Liver (tissue), 9 donors: ENCODE measurements around the gene MTHFD1L. TPM values are rescaled to one million over a fixed set of nuclear protein-coding genes. Genes with fewer than 3 reads are reported as not detected.
"Not testable (repeated sequence)": the region's sequence is repeated elsewhere in the genome, so short reads cannot be mapped to it uniquely, and the experiment has no call there.

Source experiments
- DNase-seq: peaks from one replicate; pipeline ENCODE4 v3.0.0-alpha.2; 2017; ENCODE audit warnings: low spot score
- H3K27ac ChIP-seq, 2 donors: one replicate each; pipeline ENCODE4 v1.7.0; 2013; ENCODE audit warnings: inconsistent platforms in 2 of 2, low read length in 2 of 2, control low read depth in 1 of 2, low read depth in 1 of 2, mild to moderate bottlenecking in 1 of 2
- H3K27me3 ChIP-seq, 4 donors: one replicate each; pipeline versions ENCODE4 v1.6.1 to v1.7.0; 2013; ENCODE audit warnings: low read length in 3 of 4, inconsistent platforms in 1 of 4, mild to moderate bottlenecking in 1 of 4, moderate library complexity in 1 of 4; ENCODE audit not compliant: control insufficient read depth in 4 of 4, insufficient read depth in 4 of 4
- H3K36me3 ChIP-seq, 4 donors: one replicate each; pipeline versions ENCODE4 v1.6.1 to v1.7.0; 2013; ENCODE audit warnings: low read length in 3 of 4, mild to moderate bottlenecking in 3 of 4, low read depth in 1 of 4, moderate library complexity in 1 of 4; ENCODE audit not compliant: control insufficient read depth in 4 of 4, insufficient read depth in 3 of 4
- H3K4me1 ChIP-seq, 4 donors: one replicate each; pipeline versions ENCODE4 v1.6.1 to v1.7.0; 2013; ENCODE audit warnings: low read length in 3 of 4, mild to moderate bottlenecking in 3 of 4, moderate library complexity in 1 of 4; ENCODE audit not compliant: control insufficient read depth in 4 of 4, insufficient read depth in 4 of 4
- H3K4me3 ChIP-seq, 3 donors: one replicate each; pipeline versions ENCODE4 v1.6.1 to v1.7.0; 2013; ENCODE audit warnings: low read length in 3 of 3, control low read depth in 1 of 3, low read depth in 1 of 3, mild to moderate bottlenecking in 1 of 3
- H3K9ac ChIP-seq, 2 donors: one replicate each; pipeline ENCODE4 v1.7.0; 2013; ENCODE audit warnings: low read length in 2 of 2, mild to moderate bottlenecking in 2 of 2, moderate library complexity in 2 of 2, control low read depth in 1 of 2, low read depth in 1 of 2
- H3K9me3 ChIP-seq, 4 donors: one replicate each; pipeline versions ENCODE4 v1.6.1 to v1.7.0; 2013; ENCODE audit warnings: low read length in 3 of 4; ENCODE audit not compliant: control insufficient read depth in 4 of 4
- EGR1 ChIP-seq, 2 donors: IDR thresholded peaks; 2 replicates each; pipeline ENCODE4 v1.6.1; 2016 to 2018; ENCODE audit warnings: antibody characterized with exemption in 2 of 2, low read depth in 2 of 2
- FOXA2 ChIP-seq: IDR thresholded peaks from 2 replicates; pipeline ENCODE4 v1.6.1; 2016; ENCODE audit warnings: antibody characterized with exemption
- GABPA ChIP-seq, 2 donors: IDR thresholded peaks in 1 of 2; conservative IDR thresholded peaks in 1 of 2; 2 replicates each; pipeline ENCODE4 v1.6.1; 2016; ENCODE audit warnings: antibody characterized with exemption in 2 of 2, mild to moderate bottlenecking in 1 of 2, moderate library complexity in 1 of 2
- HNF4A ChIP-seq, 2 donors: conservative IDR thresholded peaks; 2 replicates each; pipeline ENCODE4 v1.6.1; 2016; ENCODE audit warnings: antibody characterized with exemption in 2 of 2, mild to moderate bottlenecking in 2 of 2
- HNF4G ChIP-seq: IDR thresholded peaks from 2 replicates; pipeline ENCODE4 v1.6.1; 2016; ENCODE audit warnings: antibody characterized with exemption
- JUND ChIP-seq, 2 donors: IDR thresholded peaks; 2 replicates each; pipeline ENCODE4 v1.6.1; 2016; ENCODE audit warnings: antibody characterized with exemption in 2 of 2
- NR2F2 ChIP-seq: IDR thresholded peaks from 2 replicates; pipeline ENCODE4 v1.6.1; 2016; ENCODE audit warnings: antibody characterized with exemption
- RAD21 ChIP-seq, 2 donors: IDR thresholded peaks; 2 replicates each; pipeline ENCODE4 v1.6.1; 2016; ENCODE audit warnings: antibody characterized with exemption in 2 of 2, mild to moderate bottlenecking in 2 of 2
- RXRA ChIP-seq, 2 donors: IDR thresholded peaks; 2 replicates each; pipeline ENCODE4 v1.6.1; 2017 to 2018; ENCODE audit warnings: antibody characterized with exemption in 2 of 2, mild to moderate bottlenecking in 1 of 2
- SP1 ChIP-seq: IDR thresholded peaks from 2 replicates; pipeline ENCODE4 v1.6.1; 2018; ENCODE audit warnings: antibody characterized with exemption, mild to moderate bottlenecking
- YY1 ChIP-seq: IDR thresholded peaks from 2 replicates; pipeline ENCODE4 v1.6.1; 2016; ENCODE audit warnings: antibody characterized with exemption, mild to moderate bottlenecking
- WGBS: extraction: QIAGEN DNeasy Blood & Tissue Kit; methylation state at CpG from one replicate; pipeline ENCODE4 v1.1.7; 2013; 5-methylcytosine and 5-hydroxymethylcytosine counted together
- polyA plus RNA-seq, 2 donors: library from polyadenylated mRNA; stranded (reverse) in 1 of 2; unstranded in 1 of 2; fragments of 200-250 nt in 1 of 2; fragments of >200 nt in 1 of 2; fragmentation: Nextera tagmentation in 1 of 2; extraction: Ambion mirVana in 1 of 2; gene quantifications; one replicate each; pipeline versions ENCODE4 v1.2.1 to v1.2.3, GENCODE V29; 2013 to 2015
- total RNA-seq, 2 donors: library from RNA; depleted of rRNA; stranded (reverse); fragments of >200 nt; gene quantifications; one replicate each; pipeline ENCODE4 v1.2.3, GENCODE V29; 2014
- TF ChIP-seq, protein P1 (sequence below): IDR thresholded peaks from 2 replicates; pipeline ENCODE4 v1.6.1; 2016; ENCODE audit warnings: antibody characterized with exemption, mild to moderate bottlenecking
- TF ChIP-seq, protein P2 (sequence below): IDR thresholded peaks from 2 replicates; pipeline ENCODE4 v1.6.1; 2016; ENCODE audit warnings: antibody characterized with exemption
- TF ChIP-seq, protein P3 (sequence below): fragments of 150-350 bp; IDR thresholded peaks from 2 replicates; pipeline ENCODE4 v1.5.1; 2017; ENCODE audit warnings: improper control_type of control experiment, low read depth, low read length; ENCODE audit not compliant: missing input control
- TF ChIP-seq, protein P4 (sequence below): IDR thresholded peaks from 2 replicates; pipeline ENCODE4 v1.6.1; 2016; ENCODE audit warnings: antibody characterized with exemption
- TF ChIP-seq, protein P5 (sequence below): IDR thresholded peaks from 2 replicates; pipeline ENCODE4 v1.6.1; 2016; ENCODE audit warnings: antibody characterized with exemption
- donor health status: healthy.
- donor health status: healthy.
- donor health status: healthy.
- donor health status: healthy.
- donor health status: healthy.

Gene MTHFD1L
- total and polyA plus RNA-seq, 4 donors = 2.0 to 7.7 (median 2.8) TPM

DNA sequence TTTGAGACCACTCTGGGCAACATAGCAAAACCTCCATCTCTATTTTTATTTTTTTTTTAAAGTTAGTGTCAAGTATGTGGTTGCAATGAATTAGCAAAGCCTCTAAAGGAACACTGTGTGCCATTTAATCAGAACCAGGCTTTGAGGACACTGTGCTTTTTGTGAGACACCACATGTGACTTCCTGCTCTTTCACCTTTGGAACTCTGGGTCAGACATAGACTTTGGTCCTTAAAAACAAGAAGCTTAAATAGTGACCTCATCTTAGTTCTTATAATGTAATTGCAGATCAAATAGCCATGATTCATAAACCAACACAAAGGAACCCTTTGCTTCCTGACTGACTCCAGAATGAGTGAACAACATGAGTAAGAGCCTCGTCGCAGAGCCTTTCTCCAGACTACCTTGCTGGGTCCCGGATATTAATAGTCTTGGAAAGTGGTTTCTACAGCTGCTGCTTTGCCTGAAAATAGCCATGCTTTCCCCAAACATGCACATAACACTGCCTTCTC, 170.8 kb downstream of the MTHFD1L start:
- not testable (repeated sequence) for H3K9me3 ChIP-seq, H3K36me3 ChIP-seq, H3K4me3 ChIP-seq, H3K27me3 ChIP-seq, H3K4me1 ChIP-seq, DNase-seq
- Histone ChIP-seq H3K27ac (peak overlapping the region; percentile 68 to 82), H3K9ac (peak overlapping the region in 1 of 2 donors; percentile 8)
- TF ChIP-seq, protein P1, sequence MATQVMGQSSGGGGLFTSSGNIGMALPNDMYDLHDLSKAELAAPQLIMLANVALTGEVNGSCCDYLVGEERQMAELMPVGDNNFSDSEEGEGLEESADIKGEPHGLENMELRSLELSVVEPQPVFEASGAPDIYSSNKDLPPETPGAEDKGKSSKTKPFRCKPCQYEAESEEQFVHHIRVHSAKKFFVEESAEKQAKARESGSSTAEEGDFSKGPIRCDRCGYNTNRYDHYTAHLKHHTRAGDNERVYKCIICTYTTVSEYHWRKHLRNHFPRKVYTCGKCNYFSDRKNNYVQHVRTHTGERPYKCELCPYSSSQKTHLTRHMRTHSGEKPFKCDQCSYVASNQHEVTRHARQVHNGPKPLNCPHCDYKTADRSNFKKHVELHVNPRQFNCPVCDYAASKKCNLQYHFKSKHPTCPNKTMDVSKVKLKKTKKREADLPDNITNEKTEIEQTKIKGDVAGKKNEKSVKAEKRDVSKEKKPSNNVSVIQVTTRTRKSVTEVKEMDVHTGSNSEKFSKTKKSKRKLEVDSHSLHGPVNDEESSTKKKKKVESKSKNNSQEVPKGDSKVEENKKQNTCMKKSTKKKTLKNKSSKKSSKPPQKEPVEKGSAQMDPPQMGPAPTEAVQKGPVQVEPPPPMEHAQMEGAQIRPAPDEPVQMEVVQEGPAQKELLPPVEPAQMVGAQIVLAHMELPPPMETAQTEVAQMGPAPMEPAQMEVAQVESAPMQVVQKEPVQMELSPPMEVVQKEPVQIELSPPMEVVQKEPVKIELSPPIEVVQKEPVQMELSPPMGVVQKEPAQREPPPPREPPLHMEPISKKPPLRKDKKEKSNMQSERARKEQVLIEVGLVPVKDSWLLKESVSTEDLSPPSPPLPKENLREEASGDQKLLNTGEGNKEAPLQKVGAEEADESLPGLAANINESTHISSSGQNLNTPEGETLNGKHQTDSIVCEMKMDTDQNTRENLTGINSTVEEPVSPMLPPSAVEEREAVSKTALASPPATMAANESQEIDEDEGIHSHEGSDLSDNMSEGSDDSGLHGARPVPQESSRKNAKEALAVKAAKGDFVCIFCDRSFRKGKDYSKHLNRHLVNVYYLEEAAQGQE = peak; percentile 17
- TF ChIP-seq HNF4A (conservative IDR thresholded peaks at IDR 0.05) = peak; percentile 81 to 90
- TF ChIP-seq GABPA (IDR thresholded peaks at IDR 0.05 in 1 of 2, conservative IDR thresholded peaks at IDR 0.05 in 1 of 2) = peak in 1 of 2 donors; percentile 15
- TF ChIP-seq HNF4G = peak; percentile 55
- TF ChIP-seq RAD21 (IDR thresholded peaks at IDR 0.05) = peak; percentile 27 to 47
- TF ChIP-seq RXRA (IDR thresholded peaks at IDR 0.05) = peak; percentile 74 to 85
- peak; percentile 37 for TF ChIP-seq YY1
- TF ChIP-seq JUND (IDR thresholded peaks at IDR 0.05) = peak; percentile 85 to 90
- peak; percentile 98 for TF ChIP-seq NR2F2
- TF ChIP-seq SP1 = peak; percentile 94
- WGBS = 58% methylated on average over 3 of the region's 3 CpGs

DNA sequence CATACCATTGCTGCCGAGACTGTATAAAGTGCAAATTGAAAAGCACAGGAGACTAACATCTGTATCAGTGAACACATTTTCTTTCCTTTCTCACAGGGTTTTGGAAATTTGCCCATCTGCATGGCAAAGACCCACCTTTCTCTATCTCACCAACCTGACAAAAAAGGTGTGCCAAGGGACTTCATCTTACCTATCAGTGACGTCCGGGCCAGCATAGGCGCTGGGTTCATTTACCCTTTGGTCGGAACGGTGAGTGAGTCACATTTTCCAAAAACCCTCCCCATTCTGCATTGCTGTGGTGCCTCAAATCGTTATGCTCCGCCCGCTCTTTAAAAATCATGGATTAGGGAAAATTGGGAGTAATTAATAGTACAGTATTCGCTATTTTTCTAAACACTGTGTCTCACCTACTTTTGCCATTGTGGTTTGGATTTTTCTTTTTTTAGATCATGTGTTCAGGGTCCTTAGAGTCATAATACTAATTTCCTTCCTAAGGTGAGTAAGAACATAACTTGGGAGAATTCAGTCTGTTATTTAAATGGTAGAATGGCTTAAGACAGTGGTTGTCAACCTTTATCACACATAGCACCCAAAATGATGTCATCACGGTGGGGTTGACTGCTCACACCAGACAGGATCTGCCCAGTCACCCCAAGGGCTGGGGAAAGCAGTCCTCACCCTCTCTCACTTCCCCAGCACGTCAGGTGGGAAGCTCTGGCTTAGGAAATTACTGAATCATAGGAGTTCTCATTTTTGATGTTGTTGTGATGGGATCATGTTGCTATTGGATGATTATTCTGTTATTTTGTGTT, 171.6 kb downstream of the MTHFD1L start:
- no peak for DNase-seq
- H3K27me3 ChIP-seq = no peaks in the 10 kb centered on the region
- H3K27ac ChIP-seq = peak overlapping the region; percentile 68 to 82
- TF ChIP-seq FOXA2 (no peak), JUND (IDR thresholded peaks at IDR 0.05) (no peak), SP1 (no peak), EGR1 (IDR thresholded peaks at IDR 0.05; ENCODE audit: low read depth in 2 of 2) (no peak), HNF4G (no peak), RAD21 (IDR thresholded peaks at IDR 0.05) (no peak), NR2F2 (no peak)
- TF ChIP-seq, protein P2, sequence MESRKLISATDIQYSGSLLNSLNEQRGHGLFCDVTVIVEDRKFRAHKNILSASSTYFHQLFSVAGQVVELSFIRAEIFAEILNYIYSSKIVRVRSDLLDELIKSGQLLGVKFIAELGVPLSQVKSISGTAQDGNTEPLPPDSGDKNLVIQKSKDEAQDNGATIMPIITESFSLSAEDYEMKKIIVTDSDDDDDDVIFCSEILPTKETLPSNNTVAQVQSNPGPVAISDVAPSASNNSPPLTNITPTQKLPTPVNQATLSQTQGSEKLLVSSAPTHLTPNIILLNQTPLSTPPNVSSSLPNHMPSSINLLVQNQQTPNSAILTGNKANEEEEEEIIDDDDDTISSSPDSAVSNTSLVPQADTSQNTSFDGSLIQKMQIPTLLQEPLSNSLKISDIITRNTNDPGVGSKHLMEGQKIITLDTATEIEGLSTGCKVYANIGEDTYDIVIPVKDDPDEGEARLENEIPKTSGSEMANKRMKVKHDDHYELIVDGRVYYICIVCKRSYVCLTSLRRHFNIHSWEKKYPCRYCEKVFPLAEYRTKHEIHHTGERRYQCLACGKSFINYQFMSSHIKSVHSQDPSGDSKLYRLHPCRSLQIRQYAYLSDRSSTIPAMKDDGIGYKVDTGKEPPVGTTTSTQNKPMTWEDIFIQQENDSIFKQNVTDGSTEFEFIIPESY = no peak
- TF ChIP-seq, protein P3, sequence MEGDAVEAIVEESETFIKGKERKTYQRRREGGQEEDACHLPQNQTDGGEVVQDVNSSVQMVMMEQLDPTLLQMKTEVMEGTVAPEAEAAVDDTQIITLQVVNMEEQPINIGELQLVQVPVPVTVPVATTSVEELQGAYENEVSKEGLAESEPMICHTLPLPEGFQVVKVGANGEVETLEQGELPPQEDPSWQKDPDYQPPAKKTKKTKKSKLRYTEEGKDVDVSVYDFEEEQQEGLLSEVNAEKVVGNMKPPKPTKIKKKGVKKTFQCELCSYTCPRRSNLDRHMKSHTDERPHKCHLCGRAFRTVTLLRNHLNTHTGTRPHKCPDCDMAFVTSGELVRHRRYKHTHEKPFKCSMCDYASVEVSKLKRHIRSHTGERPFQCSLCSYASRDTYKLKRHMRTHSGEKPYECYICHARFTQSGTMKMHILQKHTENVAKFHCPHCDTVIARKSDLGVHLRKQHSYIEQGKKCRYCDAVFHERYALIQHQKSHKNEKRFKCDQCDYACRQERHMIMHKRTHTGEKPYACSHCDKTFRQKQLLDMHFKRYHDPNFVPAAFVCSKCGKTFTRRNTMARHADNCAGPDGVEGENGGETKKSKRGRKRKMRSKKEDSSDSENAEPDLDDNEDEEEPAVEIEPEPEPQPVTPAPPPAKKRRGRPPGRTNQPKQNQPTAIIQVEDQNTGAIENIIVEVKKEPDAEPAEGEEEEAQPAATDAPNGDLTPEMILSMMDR = no peak
- TF ChIP-seq, protein P1 = no peak
- TF ChIP-seq, protein P4, sequence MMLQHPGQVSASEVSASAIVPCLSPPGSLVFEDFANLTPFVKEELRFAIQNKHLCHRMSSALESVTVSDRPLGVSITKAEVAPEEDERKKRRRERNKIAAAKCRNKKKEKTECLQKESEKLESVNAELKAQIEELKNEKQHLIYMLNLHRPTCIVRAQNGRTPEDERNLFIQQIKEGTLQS = no peak
- TF ChIP-seq, protein P5, sequence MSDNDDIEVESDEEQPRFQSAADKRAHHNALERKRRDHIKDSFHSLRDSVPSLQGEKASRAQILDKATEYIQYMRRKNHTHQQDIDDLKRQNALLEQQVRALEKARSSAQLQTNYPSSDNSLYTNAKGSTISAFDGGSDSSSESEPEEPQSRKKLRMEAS = no peak
- H3K4me1 ChIP-seq = peaks cover 0 to 7% (median 0%) of the 10 kb centered on the region in 4 donors
- H3K36me3 ChIP-seq = no peaks in the 10 kb centered on the region
- 89% methylated on average over 12 of the region's 12 CpGs for WGBS
- no peak overlapping the region for H3K9ac ChIP-seq
- no peaks in the 10 kb centered on the region for H3K9me3 ChIP-seq
- H3K4me3 ChIP-seq = no peak overlapping the region
